ENCODE results near the gene ATP6AP2. TPM values are rescaled to one million over a fixed set of nuclear protein-coding genes. Genes with fewer than 3 reads are reported as not detected.

Gene ATP6AP2
- total and polyA plus RNA-seq, 2 of the 13 experiments (the other 11 are each of a cell fraction or from before 2014, with no cell fraction given), result 55.6 to 108 TPM

DNA sequence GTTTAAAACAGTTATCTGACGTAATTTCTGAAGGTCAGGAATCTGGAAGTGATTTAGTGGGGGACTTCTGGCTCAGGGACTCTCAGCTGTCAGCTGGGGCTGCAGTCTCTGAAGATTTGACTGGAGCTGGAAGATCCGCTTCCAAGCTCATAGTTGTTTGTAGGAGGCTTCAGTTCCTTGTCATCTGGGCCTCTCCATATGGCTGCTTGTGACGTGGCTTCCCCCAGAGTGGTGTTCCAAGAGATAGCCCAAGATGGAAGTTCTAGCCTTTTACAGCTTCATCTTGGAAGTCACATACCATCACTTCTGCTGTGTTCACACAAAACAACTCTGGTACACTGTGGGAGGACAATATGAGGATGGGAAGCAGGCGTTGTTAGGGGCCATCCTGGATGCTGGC, 44.5 kb downstream of the ATP6AP2 start (continued):
- TF ChIP-seq PRDM15 (CRISPR knock-in tag; IDR thresholded peaks at IDR 0.05), result no peak
- no peak for TF ChIP-seq ZNF354B (CRISPR knock-in tag; IDR thresholded peaks at IDR 0.05)
- TF ChIP-seq, protein P1, sequence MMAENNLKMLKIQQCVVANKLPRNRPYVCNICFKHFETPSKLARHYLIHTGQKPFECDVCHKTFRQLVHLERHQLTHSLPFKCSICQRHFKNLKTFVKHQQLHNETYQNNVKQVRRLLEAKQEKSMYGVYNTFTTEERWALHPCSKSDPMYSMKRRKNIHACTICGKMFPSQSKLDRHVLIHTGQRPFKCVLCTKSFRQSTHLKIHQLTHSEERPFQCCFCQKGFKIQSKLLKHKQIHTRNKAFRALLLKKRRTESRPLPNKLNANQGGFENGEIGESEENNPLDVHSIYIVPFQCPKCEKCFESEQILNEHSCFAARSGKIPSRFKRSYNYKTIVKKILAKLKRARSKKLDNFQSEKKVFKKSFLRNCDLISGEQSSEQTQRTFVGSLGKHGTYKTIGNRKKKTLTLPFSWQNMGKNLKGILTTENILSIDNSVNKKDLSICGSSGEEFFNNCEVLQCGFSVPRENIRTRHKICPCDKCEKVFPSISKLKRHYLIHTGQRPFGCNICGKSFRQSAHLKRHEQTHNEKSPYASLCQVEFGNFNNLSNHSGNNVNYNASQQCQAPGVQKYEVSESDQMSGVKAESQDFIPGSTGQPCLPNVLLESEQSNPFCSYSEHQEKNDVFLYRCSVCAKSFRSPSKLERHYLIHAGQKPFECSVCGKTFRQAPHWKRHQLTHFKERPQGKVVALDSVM (CRISPR knock-in tag; IDR thresholded peaks at IDR 0.05), result no peak
- TF ChIP-seq HMG20A (CRISPR knock-in tag; IDR thresholded peaks at IDR 0.05; ENCODE audit: borderline replicate concordance), result no peak
- TF ChIP-seq ASH2L (IDR thresholded peaks at IDR 0.05; ENCODE audit: insufficient read length, low read depth, low read length), result no peak
- no peak for TF ChIP-seq MXD3 (CRISPR knock-in tag; IDR thresholded peaks at IDR 0.05)

GRCh38 chrX:40628506-40628905, 47.7 kb downstream of the ATP6AP2 start:
- H3K27me3 ChIP-seq (ENCODE audit: control insufficient read depth in 1 of 2, insufficient read depth in 2 of 2, low read length in 2 of 2), result no peaks in the 10 kb centered on the region
- TF ChIP-seq CEBPB (IDR thresholded peaks at IDR 0.05; ENCODE audit: borderline replicate concordance, low read depth, low read length) (peak; percentile 50; the same call in 1 of the 2 replicates), GATA4 (IDR thresholded peaks at IDR 0.05; ENCODE audit: borderline replicate concordance, low read depth) (no peak)
- FAIRE-seq, result no peak
- in situ Hi-C loops (cut with HindIII; ENCODE audit: extremely low pct_ligation_motif_present, low pct_unique_long_range_greater_than_20kb) (no loop called here), intact Hi-C loops (cut with micrococcal nuclease; ENCODE audit: unreplicated experiment) (no loop called here)
- no peak overlapping the region for H2AFZ ChIP-seq (ENCODE audit: low read length)
- H3K36me3 ChIP-seq (replicated peaks in 1 of 2; ENCODE audit: control insufficient read depth in 1 of 2, insufficient read depth in 2 of 2, low read length in 2 of 2), result peaks cover 3 to 8% of the 10 kb centered on the region in 2 experiments; a peak in 3 of 5 replicates
- H3K4me3 ChIP-seq (replicated peaks in 1 of 3; ENCODE audit: insufficient read depth in 1 of 3, low read depth in 2 of 3, low read length in 3 of 3), result no peak overlapping the region
- H3K79me2 ChIP-seq (ENCODE audit: insufficient read depth, low read length), result no peaks in the 10 kb centered on the region
- no peak overlapping the region for H3K9ac ChIP-seq (ENCODE audit: insufficient read depth, low read depth, low read length)
- BruUV-seq (replicated peaks), result no TSS peak
- WGBS (ENCODE audit: low lambda C conversion rate), result 100% methylated on average over 5 of the region's 5 CpGs
- ChIA-PET CTCF (ENCODE audit: low intra/inter-chr PET ratio, low total read pairs) (no interaction called here), POLR2A (no interaction called here)
- no peaks in the 10 kb centered on the region for H3K4me1 ChIP-seq (ENCODE audit: insufficient read depth, low read length)
- ATAC-seq, result no peak
- H3K4me2 ChIP-seq (ENCODE audit: low read depth, low read length), result no peak overlapping the region
- H3K27ac ChIP-seq (ENCODE audit: extremely low read length, insufficient read depth, low read length), result no peak overlapping the region
- H4K20me1 ChIP-seq (ENCODE audit: insufficient read depth, low read length), result no peaks in the 10 kb centered on the region
- no peaks in the 10 kb centered on the region for H3K9me3 ChIP-seq (ENCODE audit: low read length)
- DNase-seq (ENCODE audit: low spot score), result no peak
